Gastrocnemius medialis (tissue), 4 donors: ENCODE measurements around the gene CHKA.

Source experiments
- CTCF ChIP-seq, 5 experiments: fragments of 450-650 bp in 3 of 5; fragments of 200-600 bp in 2 of 5; sonication (generic) in 2 of 5; IDR thresholded peaks in 4 of 5; conservative IDR thresholded peaks in 1 of 5; 1 replicate in 4 of 5; 2 replicates in 1 of 5; pipeline ENCODE4 v1.5.1; 2016 to 2019; ENCODE audit warnings: antibody characterized with exemption in 5 of 5, mild to moderate bottlenecking in 3 of 5, moderate library complexity in 3 of 5
- POLR2A ChIP-seq, 2 donors: fragments of 450-650 bp; IDR thresholded peaks; one replicate each; pipeline ENCODE4 v1.6.1; 2017; ENCODE audit warnings: antibody characterized with exemption in 2 of 2, mild to moderate bottlenecking in 2 of 2, moderate library complexity in 2 of 2

DNA sequence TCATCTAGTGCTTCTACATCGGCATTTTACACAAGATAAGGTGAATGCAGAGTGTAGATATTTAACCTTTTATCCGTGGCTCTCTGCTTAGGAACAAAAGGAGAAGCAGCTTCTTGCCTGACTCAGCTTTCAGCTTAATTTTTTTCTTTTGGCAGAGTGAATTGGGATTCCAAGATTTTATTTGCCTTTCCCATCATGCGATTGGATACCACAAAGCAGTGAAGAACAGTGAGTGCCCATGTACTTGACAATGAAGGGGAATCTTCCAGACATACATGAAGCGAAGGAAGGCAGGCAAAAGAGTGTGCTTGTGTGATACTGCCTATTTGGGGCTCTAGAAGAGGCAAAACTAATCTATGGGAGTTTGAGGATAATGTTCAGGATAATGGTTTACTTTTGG is 17.0 kb upstream of the CHKA start:
- no peak for TF ChIP-seq CTCF (IDR thresholded peaks at IDR 0.05 in 4 of 5, conservative IDR thresholded peaks at IDR 0.05 in 1 of 5)
- TF ChIP-seq POLR2A (IDR thresholded peaks at IDR 0.05) = no peak
